HG02623 (cell line): Measurements from ENCODE around the gene PRDM16.

Experiments
- ATAC-seq: cut with Tn5 transposase; IDR thresholded peaks from one replicate; pipeline ENCODE4 v1.9.1; 2021; ENCODE audit warnings: moderate library complexity; ENCODE audit not compliant: unreplicated experiment

PRDM16 gene

GRCh38 chr1:3464649-3465025 lies 395.6 kb downstream of the PRDM16 start:
- ATAC-seq = no peak

GRCh38 chr1:3465091-3465934 lies 396.3 kb downstream of the PRDM16 start:
- ATAC-seq = no peak

- ATAC-seq = no peak
Measured at GRCh38 chr1:3465935-3466321, 396.9 kb downstream of the PRDM16 start.

- ATAC-seq = no peak
Measured at GRCh38 chr1:3466366-3467075, 397.5 kb downstream of the PRDM16 start.

- ATAC-seq = no peak
Measured at GRCh38 chr1:3467096-3468036, 398.4 kb downstream of the PRDM16 start.

- ATAC-seq = no peak
Measured at GRCh38 chr1:3468236-3469103, 399.5 kb downstream of the PRDM16 start.

GRCh38 chr1:3469104-3469848 lies 400.3 kb downstream of the PRDM16 start:
- ATAC-seq = no peak

GRCh38 chr1:3469849-3470649 lies 401.0 kb downstream of the PRDM16 start:
- no peak for ATAC-seq

GRCh38 chr1:3470650-3471355 lies 401.8 kb downstream of the PRDM16 start:
- ATAC-seq = no peak

GRCh38 chr1:3471356-3472087 lies 402.5 kb downstream of the PRDM16 start:
- ATAC-seq = no peak

GRCh38 chr1:3472088-3472850 lies 403.3 kb downstream of the PRDM16 start:
- no peak for ATAC-seq

- ATAC-seq = no peak
Measured at GRCh38 chr1:3472906-3473305, 403.9 kb downstream of the PRDM16 start.

- ATAC-seq = no peak
Measured at GRCh38 chr1:3473381-3473844, 404.4 kb downstream of the PRDM16 start.

- no peak for ATAC-seq
Measured at GRCh38 chr1:3474016-3474415, 405.0 kb downstream of the PRDM16 start.

- no peak for ATAC-seq
Measured at GRCh38 chr1:3474421-3474820, 405.4 kb downstream of the PRDM16 start.

GRCh38 chr1:3475839-3476573 lies 407.0 kb downstream of the PRDM16 start:
- ATAC-seq = no peak
